K562 (cell line): Measurements from ENCODE around the gene PHKB. TPM values are rescaled to one million over a fixed set of nuclear protein-coding genes. Genes with fewer than 3 reads are reported as not detected.

ENCODE experiments used
- ATAC-seq: fragments of 200-7000 bp; cut with Tn5 transposase; 3 replicates; pipeline ENCODE4 v1.9.1; 2020; ENCODE audit warnings: moderate library complexity
- BruUV-seq: library from RNA; stranded (reverse); fragments of 400-500 nt; replicated peaks from 2 replicates; lab custom pipeline; 2021; lab: Mats Ljungman, UMichigan
- CTCF ChIA-PET: fragments of 300-600 bp; formaldehyde crosslinking; extraction: SDS; loops from one replicate; lab custom pipeline; 2021; ENCODE audit warnings: low intra/inter-chr PET ratio; lab: Yijun Ruan, JAX
- POLR2A ChIA-PET: fragments of 300-600, 350-650 bp; sonication (Branson Sonifier 250); formaldehyde crosslinking; extraction: SDS; loops from one replicate; lab custom pipeline; 2021; ENCODE audit warnings: antibody characterized with exemption, inconsistent platforms; lab: Yijun Ruan, JAX
- DNase-seq, 4 experiments: peaks; one replicate each; pipeline versions ENCODE4 v3.0.0 to v3.0.0-alpha.2; 2011 to 2018; ENCODE audit warnings: low spot score in 3 of 4, mixed read lengths in 3 of 4; ENCODE audit errors: extremely low read depth in 1 of 4
- FAIRE-seq: peaks from 2 replicates; lab custom pipeline; 2011; peaks lifted over from hg19 to GRCh38; lab: Jason Lieb, UNC
- H2AFZ ChIP-seq: 2 replicates; pipeline ENCODE4 v1.6.0; 2011; ENCODE audit warnings: low read depth, low read length, control low read depth, inconsistent platforms
- H3K27ac ChIP-seq: fragments of 200-600 bp; 3 replicates; pipeline ENCODE4 v1.8.0; 2011; ENCODE audit warnings: low read depth, mild to moderate bottlenecking, control low read depth, inconsistent platforms, low read length, moderate library complexity, mixed read lengths; ENCODE audit errors: extremely low read depth
- H3K27me3 ChIP-seq, 2 experiments: fragments of 300-600 bp in 1 of 2; 2 replicates in 1 of 2; 3 replicates in 1 of 2; pipeline versions ENCODE4 v1.6.0 to v1.8.0; 2011; ENCODE audit warnings: inconsistent platforms in 2 of 2, low read length in 2 of 2, mild to moderate bottlenecking in 1 of 2, mixed read lengths in 1 of 2, moderate library complexity in 1 of 2; ENCODE audit not compliant: control insufficient read depth in 2 of 2, insufficient read depth in 2 of 2
- H3K36me3 ChIP-seq: fragments of 300-600 bp; 3 replicates; pipeline ENCODE4 v1.8.0; 2011; ENCODE audit warnings: mild to moderate bottlenecking, low read length, inconsistent platforms; ENCODE audit not compliant: control insufficient read depth, insufficient read depth
- H3K4me1 ChIP-seq, 2 experiments: fragments of 200-600 bp in 1 of 2; replicated peaks in 1 of 2; 2 replicates in 1 of 2; 3 replicates in 1 of 2; pipeline versions ENCODE4 v1.5.1 to v1.8.0; 2011; ENCODE audit warnings: inconsistent platforms in 2 of 2, low read length in 2 of 2, mild to moderate bottlenecking in 1 of 2, mixed read lengths in 1 of 2, moderate library complexity in 1 of 2; ENCODE audit not compliant: control insufficient read depth in 2 of 2, insufficient read depth in 2 of 2
- H3K4me2 ChIP-seq: 2 replicates; pipeline ENCODE4 v1.6.1; 2011; ENCODE audit warnings: low read length, control low read depth, inconsistent platforms, mixed read lengths; ENCODE audit not compliant: insufficient read depth
- H3K4me3 ChIP-seq: fragments of 200-600 bp; sonication (generic), shearing (Covaris generic); 2 replicates; pipeline ENCODE4 v1.5.1; 2016; ENCODE audit warnings: control low read depth, inconsistent platforms
- H3K79me2 ChIP-seq: fragments of 200-600 bp; 3 replicates; pipeline ENCODE4 v1.8.0; 2011; ENCODE audit warnings: low read length, inconsistent platforms; ENCODE audit not compliant: control insufficient read depth, insufficient read depth
- H3K9ac ChIP-seq, 2 experiments: 2 replicates each; pipeline versions ENCODE4 v1.6.0 to v1.6.1; 2011; ENCODE audit warnings: low read depth in 2 of 2, low read length in 2 of 2, control low read depth in 1 of 2, inconsistent platforms in 1 of 2, mild to moderate bottlenecking in 1 of 2, mixed read lengths in 1 of 2; ENCODE audit not compliant: insufficient read depth in 1 of 2
- H3K9me1 ChIP-seq: one replicate; pipeline ENCODE4 v1.6.0; 2011; ENCODE audit warnings: inconsistent platforms, mild to moderate bottlenecking, low read length, moderate library complexity; ENCODE audit not compliant: control insufficient read depth, insufficient read depth
- H3K9me3 ChIP-seq: replicated peaks from 2 replicates; pipeline ENCODE4 v1.5.1; 2011; ENCODE audit warnings: low read depth, low read length, inconsistent platforms; ENCODE audit not compliant: control insufficient read depth, insufficient read depth
- H4K20me1 ChIP-seq: replicated peaks from 2 replicates; pipeline ENCODE4 v1.6.1; 2011; ENCODE audit warnings: low read length, inconsistent platforms, mixed read lengths; ENCODE audit not compliant: control insufficient read depth, insufficient read depth
- ARID4B ChIP-seq: sonication (generic); formaldehyde crosslinking; IDR thresholded peaks from 2 replicates; pipeline ENCODE4 v1.8.0; 2022; ENCODE audit warnings: mild to moderate bottlenecking, missing genetic modification reagents
- BRCA1 ChIP-seq, 2 experiments: fragments of 450-650 bp in 1 of 2; sonication (generic) in 1 of 2; formaldehyde crosslinking in 1 of 2; IDR thresholded peaks; 2 replicates each; pipeline versions ENCODE4 v1.5.0 to v1.6.1; 2017 to 2020; ENCODE audit warnings: mild to moderate bottlenecking in 1 of 2, missing genetic modification reagents in 1 of 2
- CTBP1 ChIP-seq: fragments of 450-650 bp; IDR thresholded peaks from 2 replicates; pipeline ENCODE4 v1.6.1; 2016; ENCODE audit warnings: borderline replicate concordance
- DPF2 ChIP-seq: fragments of 450-650 bp; IDR thresholded peaks from 2 replicates; pipeline ENCODE4 v1.6.1; 2016
- NCOA4 ChIP-seq: fragments of 450-650 bp; IDR thresholded peaks from 2 replicates; pipeline ENCODE4 v1.6.1; 2018; ENCODE audit warnings: mild to moderate bottlenecking; ENCODE audit not compliant: partially characterized antibody
- NR0B1 ChIP-seq: fragments of 450-650 bp; IDR thresholded peaks from one replicate; pipeline ENCODE4 v1.6.1; 2018; ENCODE audit warnings: mild to moderate bottlenecking, moderate library complexity; ENCODE audit not compliant: partially characterized antibody
- NR4A1 ChIP-seq, 2 experiments: fragments of 250-450 bp in 1 of 2; fragments of 450-650 bp in 1 of 2; sonication (Bioruptor Pico) in 1 of 2; IDR thresholded peaks; 2 replicates each; pipeline versions ENCODE4 v1.4.0 to v1.6.1; 2016 to 2020; ENCODE audit warnings: mild to moderate bottlenecking in 2 of 2, missing compliant biosample characterization in 1 of 2, missing genetic modification characterization in 1 of 2, moderate library complexity in 1 of 2
- RREB1 ChIP-seq: fragments of 250-450 bp; sonication (Bioruptor Pico); IDR thresholded peaks from 2 replicates; pipeline ENCODE4 v1.4.0; 2020
- USF2 ChIP-seq: sonication (generic); formaldehyde crosslinking; IDR thresholded peaks from 2 replicates; pipeline ENCODE4 v1.5.0; 2020; ENCODE audit warnings: missing genetic modification reagents
- WGBS: fragments of 100-300 bp; shearing (Covaris generic); methylation state at CpG from one replicate; pipeline ENCODE4 v1.1.6; 2016; ENCODE audit warnings: low coverage, mixed read lengths; ENCODE audit not compliant: insufficient coverage; ENCODE audit errors: missing lambda C conversion rate; 5-methylcytosine and 5-hydroxymethylcytosine counted together
- in situ Hi-C: fragments of 300-500 bp; cut with MboI; formaldehyde crosslinking; loops from 4 replicates; pipeline ENCODE4 v1.15.0; 2018; ENCODE audit warnings: inconsistent platforms, mixed read lengths
- intact Hi-C: fragments of 100-400 bp; cut with micrococcal nuclease; formaldehyde crosslinking; loops from 2 replicates; pipeline ENCODE4 v1.14.2; 2022
- polyA plus RNA-seq, 8 experiments: library from polyadenylated mRNA; depleted of rRNA in 4 of 8; stranded (reverse) in 5 of 8; unstranded in 3 of 8; fragments of >200 nt; fragmentation: Nextera tagmentation in 2 of 8; fragmentation: Illumina TruSeq in 1 of 8; extraction: Ambion mirVana in 2 of 8; extraction: Trizol in 1 of 8; gene quantifications; 2 replicates each; pipeline versions ENCODE4 v1.2.1 to v1.2.3, GENCODE V29; 2011 to 2014; ENCODE audit warnings: inconsistent platforms in 1 of 8, missing spikeins in 1 of 8
- total RNA-seq, 7 experiments: library from RNA; depleted of rRNA in 6 of 7; stranded (reverse); fragments of >200 nt in 6 of 7; fragmentation: Illumina TruSeq in 2 of 7; extraction: Trizol in 2 of 7; gene quantifications; 2 replicates each; pipeline versions ENCODE4 v1.2.1 to v1.2.3, GENCODE V29; 2011 to 2021; ENCODE audit warnings: low replicate concordance in 1 of 7

PHKB gene
- total and polyA plus RNA-seq, 9 of the 15 experiments (the other 6 are each of a cell fraction or from before 2014, with no cell fraction given), result 24.7 to 92.3 (median 67.0) TPM

GRCh38 chr16:47729701-47730100 lies 268.6 kb downstream of the PHKB start:
- Histone ChIP-seq H3K36me3 (no peaks in the 10 kb centered on the region), H3K79me2 (no peaks in the 10 kb centered on the region), H2AFZ (no peak overlapping the region), H3K9me1 (no peaks in the 10 kb centered on the region), H4K20me1 (no peaks in the 10 kb centered on the region; the same call in 1 of the 2 replicates), H3K4me3 (no peak overlapping the region), H3K4me1 (no peaks in the 10 kb centered on the region), H3K4me2 (no peak overlapping the region), H3K9ac (no peak overlapping the region), H3K9me3 (no peaks in the 10 kb centered on the region), H3K27me3 (peaks cover 23 to 41% of the 10 kb centered on the region in 2 experiments; a peak in 4 of 5 replicates), H3K27ac (no peak overlapping the region)
- ChIA-PET POLR2A (interaction anchor here (0.6 kb wide), 1 partner anchor 794 kb away, joined by 3 read pairs; no protein-coding TSS in a partner anchor), CTCF (no interaction called here)
- 64% methylated on average over 12 of the region's 12 CpGs for WGBS
- intact Hi-C loops, result loop anchor here (10.0 kb wide), 1 partner anchor 55 kb away; no protein-coding TSS in a partner anchor
- TF ChIP-seq NR0B1 (no peak), NR4A1 (CRISPR knock-in tag; IDR thresholded peaks at IDR 0.05) (no peak), NR4A1 (tag; IDR thresholded peaks at IDR 0.05) (no peak), ARID4B (CRISPR knock-in tag) (no peak), USF2 (no peak), NCOA4 (no peak), CTBP1 (no peak), DPF2 (no peak), RREB1 (CRISPR knock-in tag) (no peak), BRCA1 (IDR thresholded peaks at IDR 0.05) (no peak), BRCA1 (CRISPR knock-in tag; IDR thresholded peaks at IDR 0.05) (no peak)
- ATAC-seq, result no peak
- DNase-seq, result no peak
- BruUV-seq, result no TSS peak
- no peak for FAIRE-seq
- in situ Hi-C loops, result no loop called here
